Glomerular visceral epithelial cell (primary cell): ENCODE data around the gene KAZN.

Source experiments
- DNase-seq: peaks from one replicate; pipeline ENCODE4 v3.0.0-alpha.2; 2016; ENCODE audit errors: extremely low spot score

Gene KAZN

GRCh38 chr1:14713077-14713476, 114.6 kb downstream of the KAZN start:
- DNase-seq, result no peak

- no peak for DNase-seq
Measured at GRCh38 chr1:14715266-14715665, 116.8 kb downstream of the KAZN start.

GRCh38 chr1:14715802-14716201, 117.3 kb downstream of the KAZN start:
- no peak for DNase-seq

GRCh38 chr1:14716474-14716873, 118.0 kb downstream of the KAZN start:
- DNase-seq, result no peak

GRCh38 chr1:14718476-14718875, 120.0 kb downstream of the KAZN start:
- DNase-seq, result no peak

GRCh38 chr1:14723401-14723800, 124.9 kb downstream of the KAZN start:
- DNase-seq, result no peak

GRCh38 chr1:14724246-14724645, 125.8 kb downstream of the KAZN start:
- DNase-seq, result no peak

GRCh38 chr1:14724678-14725077, 126.2 kb downstream of the KAZN start:
- DNase-seq, result no peak

- no peak for DNase-seq
Measured at GRCh38 chr1:14725238-14725637, 126.8 kb downstream of the KAZN start.

GRCh38 chr1:14725695-14726094, 127.2 kb downstream of the KAZN start:
- DNase-seq, result no peak

GRCh38 chr1:14726606-14727005, 128.1 kb downstream of the KAZN start:
- DNase-seq, result no peak

GRCh38 chr1:14728516-14728915, 130.0 kb downstream of the KAZN start:
- no peak for DNase-seq

GRCh38 chr1:14732728-14733047, 134.2 kb downstream of the KAZN start:
- no peak for DNase-seq

- DNase-seq, result peak; percentile 31
Measured at GRCh38 chr1:14733048-14733778, 134.7 kb downstream of the KAZN start.

- DNase-seq, result no peak
Measured at GRCh38 chr1:14733779-14734140, 135.3 kb downstream of the KAZN start.

GRCh38 chr1:14735841-14736240, 137.4 kb downstream of the KAZN start:
- no peak for DNase-seq

- DNase-seq, result no peak
Measured at GRCh38 chr1:14737561-14738094, 139.1 kb downstream of the KAZN start.

GRCh38 chr1:14738235-14738634, 139.8 kb downstream of the KAZN start:
- peak; percentile 23 for DNase-seq

GRCh38 chr1:14738647-14739046, 140.2 kb downstream of the KAZN start:
- no peak for DNase-seq

- DNase-seq, result no peak
Measured at GRCh38 chr1:14739082-14739832, 140.8 kb downstream of the KAZN start.

- no peak for DNase-seq
Measured at GRCh38 chr1:14740016-14740415, 141.5 kb downstream of the KAZN start.

- DNase-seq, result no peak
Measured at GRCh38 chr1:14741082-14741481, 142.6 kb downstream of the KAZN start.

GRCh38 chr1:14741532-14741931, 143.0 kb downstream of the KAZN start:
- no peak for DNase-seq
